Fibroblast of villous mesenchyme (primary cell): ENCODE measurements around the gene CLNK. TPM values are rescaled to one million over a fixed set of nuclear protein-coding genes. Genes with fewer than 3 reads are reported as not detected.

Experiments
- DNase-seq: peaks from one replicate; pipeline ENCODE4 v3.0.0-alpha.2; 2010; ENCODE audit warnings: low read depth
- H3K4me3 ChIP-seq: 2 replicates; pipeline ENCODE4 v1.5.1; 2011; ENCODE audit warnings: low read depth, mild to moderate bottlenecking, low read length
- CTCF ChIP-seq: IDR thresholded peaks from 2 replicates; pipeline ENCODE4 v1.5.1; 2012; ENCODE audit warnings: low read depth, mild to moderate bottlenecking, low read length; ENCODE audit not compliant: insufficient read depth
- total RNA-seq: library from RNA; depleted of rRNA; stranded (reverse); fragments of >200 nt; gene quantifications from 2 replicates; pipeline ENCODE4 v1.2.3, GENCODE V29; 2012

The CLNK gene
- total RNA-seq, 1 donor, result not detected

GRCh38 chr4:10461091-10461849, 223.3 kb downstream of the CLNK start:
- peak; percentile 51 for DNase-seq
- H3K4me3 ChIP-seq, result peak overlapping the region; percentile 44
- peak; percentile 87 for TF ChIP-seq CTCF

- no peak for TF ChIP-seq CTCF
- no peak for DNase-seq
- no peak overlapping the region for H3K4me3 ChIP-seq
Measured at GRCh38 chr4:10460313-10461047, 224.1 kb downstream of the CLNK start.

- no peak for DNase-seq
- TF ChIP-seq CTCF, result no peak
- H3K4me3 ChIP-seq, result no peak overlapping the region
Measured at GRCh38 chr4:10459305-10459704, 225.3 kb downstream of the CLNK start.

- no peak for DNase-seq
- H3K4me3 ChIP-seq, result no peak overlapping the region
- TF ChIP-seq CTCF, result no peak
Measured at GRCh38 chr4:10458177-10458576, 226.4 kb downstream of the CLNK start.

- TF ChIP-seq CTCF, result no peak
- H3K4me3 ChIP-seq, result peak within 1 kb of the TSS; percentile 65
- peak; percentile 64 for DNase-seq
Measured at GRCh38 chr4:10457255-10457801, 227.2 kb downstream of the CLNK start, which contains the start of gene ZNF518B. ZNF518B (minus strand) TSS chr4:10457426; CDS start chr4:10446328, 11,098 bp downstream.

- peak; percentile 65 for DNase-seq
- peak overlapping the region; percentile 65 for H3K4me3 ChIP-seq
- TF ChIP-seq CTCF, result no peak
Measured at GRCh38 chr4:10456595-10457254, 227.8 kb downstream of the CLNK start.
